ENCODE results near the gene JOSD2. TPM values are rescaled to one million over a fixed set of nuclear protein-coding genes. Genes with fewer than 3 reads are reported as not detected.

Gene JOSD2
- total RNA-seq, 1 experiment from 2014 or later: 5.4 TPM

- no peak overlapping the region for H2BK120ac ChIP-seq (ENCODE audit: low read depth, low read length, poor library complexity, severe bottlenecking)
- no peak overlapping the region for H2AFZ ChIP-seq (ENCODE audit: low read length)
- no peak overlapping the region for H2BK12ac ChIP-seq (ENCODE audit: insufficient read length, low read depth, low read length)
- H3K9ac ChIP-seq (ENCODE audit: extremely low read depth, insufficient read length, low read length): no peak overlapping the region
- no peak overlapping the region for H3K56ac ChIP-seq (ENCODE audit: insufficient read length, low read depth, low read length)
- no peaks in the 10 kb centered on the region for H3K27me3 ChIP-seq (ENCODE audit: insufficient read depth, low read length)
- H4K20me1 ChIP-seq (ENCODE audit: control insufficient read depth, insufficient read depth, insufficient read length): no peaks in the 10 kb centered on the region
- no peak overlapping the region for H3K4ac ChIP-seq (ENCODE audit: low read depth, low read length)
- Mint-ChIP-seq H3K27me3 (ENCODE audit: low read depth) (peaks cover 15% of the 10 kb centered on the region), H3K27ac (no peak overlapping the region), H3K9me3 (no peaks in the 10 kb centered on the region; a peak in 1 of 5 replicates), H3K4me1 (peaks cover 8 to 12% of the 10 kb centered on the region in 2 experiments), H3K4me3 (no peak overlapping the region), H3K36me3 (ENCODE audit: insufficient read depth in 1 of 3, low read depth in 3 of 3) (no peaks in the 10 kb centered on the region; a peak in 1 of 7 replicates)
- H3K27ac ChIP-seq (ENCODE audit: insufficient read length, low read depth, low read length): no peak overlapping the region
- H3K79me1 ChIP-seq (ENCODE audit: insufficient read depth, low read depth, low read length, poor library complexity, severe bottlenecking): no peaks in the 10 kb centered on the region
- H3K23ac ChIP-seq (ENCODE audit: insufficient read length, low read depth, low read length): no peak overlapping the region
- H2AK5ac ChIP-seq (ENCODE audit: insufficient read length, low read length): no peak overlapping the region
- H2BK15ac ChIP-seq (ENCODE audit: low read depth, low read length): no peak overlapping the region
- peak; percentile 81 for DNase-seq
- H3T11ph ChIP-seq (ENCODE audit: low read length): no peak overlapping the region
- H3K23me2 ChIP-seq (ENCODE audit: insufficient read length, low read depth, low read length, poor library complexity, severe bottlenecking): no peaks in the 10 kb centered on the region
- no peaks in the 10 kb centered on the region for H3K79me2 ChIP-seq (ENCODE audit: insufficient read depth, low read length)
- H2BK20ac ChIP-seq (ENCODE audit: low read depth, low read length, poor library complexity, severe bottlenecking): no peak overlapping the region
- no peaks in the 10 kb centered on the region for H3K9me3 ChIP-seq (ENCODE audit: control insufficient read depth, low read depth, low read length)
- no peak overlapping the region for H4K5ac ChIP-seq (ENCODE audit: insufficient read length, low read depth, low read length)
- TF ChIP-seq, protein P1, sequence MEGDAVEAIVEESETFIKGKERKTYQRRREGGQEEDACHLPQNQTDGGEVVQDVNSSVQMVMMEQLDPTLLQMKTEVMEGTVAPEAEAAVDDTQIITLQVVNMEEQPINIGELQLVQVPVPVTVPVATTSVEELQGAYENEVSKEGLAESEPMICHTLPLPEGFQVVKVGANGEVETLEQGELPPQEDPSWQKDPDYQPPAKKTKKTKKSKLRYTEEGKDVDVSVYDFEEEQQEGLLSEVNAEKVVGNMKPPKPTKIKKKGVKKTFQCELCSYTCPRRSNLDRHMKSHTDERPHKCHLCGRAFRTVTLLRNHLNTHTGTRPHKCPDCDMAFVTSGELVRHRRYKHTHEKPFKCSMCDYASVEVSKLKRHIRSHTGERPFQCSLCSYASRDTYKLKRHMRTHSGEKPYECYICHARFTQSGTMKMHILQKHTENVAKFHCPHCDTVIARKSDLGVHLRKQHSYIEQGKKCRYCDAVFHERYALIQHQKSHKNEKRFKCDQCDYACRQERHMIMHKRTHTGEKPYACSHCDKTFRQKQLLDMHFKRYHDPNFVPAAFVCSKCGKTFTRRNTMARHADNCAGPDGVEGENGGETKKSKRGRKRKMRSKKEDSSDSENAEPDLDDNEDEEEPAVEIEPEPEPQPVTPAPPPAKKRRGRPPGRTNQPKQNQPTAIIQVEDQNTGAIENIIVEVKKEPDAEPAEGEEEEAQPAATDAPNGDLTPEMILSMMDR (conservative IDR thresholded peaks at IDR 0.05): peak; percentile 83
- H3K14ac ChIP-seq (ENCODE audit: insufficient read depth, low read length): no peak overlapping the region
- H3K18ac ChIP-seq (ENCODE audit: insufficient read length, low read depth, low read length): no peak overlapping the region
- no peaks in the 10 kb centered on the region for H3K4me1 ChIP-seq (ENCODE audit: insufficient read depth, low read length)
- H2BK5ac ChIP-seq (ENCODE audit: insufficient read length, low read length): no peak overlapping the region
- no peak overlapping the region for H4K91ac ChIP-seq (ENCODE audit: insufficient read length, low read depth, low read length)
- H4K8ac ChIP-seq (replicated peaks; ENCODE audit: insufficient read length, low read depth, low read length): no peak overlapping the region
- H3K4me2 ChIP-seq (ENCODE audit: insufficient read depth, insufficient read length, low read length): no peak overlapping the region
- WGBS (ENCODE audit: extremely low coverage, insufficient read length, low lambda C conversion rate): no CpG with 5 or more reads among the region's 28 CpGs
Observed at GRCh38 chr19:50461066-50461875, 49.7 kb downstream of the JOSD2 start.

Data from H9 (cell line).